IMR-90 (cell line): ENCODE results near the gene PRKN. TPM values are rescaled to one million over a fixed set of nuclear protein-coding genes. Genes with fewer than 3 reads are reported as not detected.

Source experiments
- ATAC-seq: fragments of 200-7000 bp; cut with Tn5 transposase; 2 replicates; pipeline ENCODE4 v1.9.1; 2020; ENCODE audit warnings: low read depth, mild to moderate bottlenecking, moderate library complexity
- BruUV-seq: library from RNA; stranded (reverse); fragments of 400-500 nt; replicated peaks from 2 replicates; lab custom pipeline; 2021; lab: Mats Ljungman, UMichigan
- CTCF ChIA-PET: fragments of 300-600 bp; formaldehyde crosslinking; extraction: SDS; loops from one replicate; lab custom pipeline; 2021; ENCODE audit warnings: antibody characterized with exemption; lab: Yijun Ruan, JAX
- POLR2A ChIA-PET: fragments of 300-600 bp; sonication (Branson Sonifier 250); formaldehyde crosslinking; loops from one replicate; lab custom pipeline; 2022; ENCODE audit warnings: antibody characterized with exemption; ENCODE audit not compliant: unreplicated experiment; lab: Charles Lee
- DNase-seq: peaks from one replicate; pipeline ENCODE4 v3.0.0; 2013
- H2AFZ ChIP-seq: replicated peaks from 2 replicates; pipeline ENCODE3; 2013; ENCODE audit warnings: low read length, mild to moderate bottlenecking; ENCODE audit not compliant: poor library complexity
- H2AK5ac ChIP-seq: 2 replicates; pipeline ENCODE4 v1.6.1; 2013; ENCODE audit warnings: low read depth, low read length, inconsistent platforms
- H2AK9ac ChIP-seq: replicated peaks from 2 replicates; pipeline ENCODE3; 2013; ENCODE audit warnings: mild to moderate bottlenecking, low read depth, low read length, moderate library complexity; ENCODE audit not compliant: poor library complexity
- H2BK120ac ChIP-seq: 2 replicates; pipeline ENCODE4 v1.6.1; 2013; ENCODE audit warnings: low read depth, low read length, inconsistent platforms
- H2BK15ac ChIP-seq: 3 replicates; pipeline ENCODE4 v1.6.1; 2013; ENCODE audit warnings: low read depth, low read length, inconsistent platforms
- H2BK20ac ChIP-seq: 2 replicates; pipeline ENCODE4 v1.6.1; 2013; ENCODE audit warnings: low read depth, mild to moderate bottlenecking, inconsistent platforms, low read length, moderate library complexity
- H2BK5ac ChIP-seq: 2 replicates; pipeline ENCODE4 v1.6.1; 2013; ENCODE audit warnings: mild to moderate bottlenecking, low read depth, low read length, inconsistent platforms; ENCODE audit not compliant: poor library complexity, severe bottlenecking
- H3K14ac ChIP-seq: replicated peaks from 2 replicates; pipeline ENCODE4 v1.6.1; 2013; ENCODE audit warnings: low read depth, low read length, inconsistent platforms
- H3K18ac ChIP-seq: 2 replicates; pipeline ENCODE4 v1.6.1; 2013; ENCODE audit warnings: low read depth, low read length, control low read depth
- H3K23ac ChIP-seq: 2 replicates; pipeline ENCODE4 v1.6.1; 2013; ENCODE audit warnings: low read depth, low read length, inconsistent platforms
- H3K27ac ChIP-seq: 2 replicates; pipeline ENCODE4 v1.5.1; 2013; ENCODE audit warnings: mild to moderate bottlenecking, control low read depth, low read length; ENCODE audit not compliant: insufficient read depth
- H3K27me3 ChIP-seq: 2 replicates; pipeline ENCODE4 v1.6.1; 2013; ENCODE audit warnings: low read length; ENCODE audit not compliant: control insufficient read depth, insufficient read depth
- H3K36me3 ChIP-seq: 2 replicates; pipeline ENCODE4 v1.6.1; 2013; ENCODE audit warnings: low read length, mixed read lengths; ENCODE audit not compliant: control insufficient read depth, insufficient read depth
- H3K4ac ChIP-seq: 2 replicates; pipeline ENCODE4 v1.6.1; 2013; ENCODE audit warnings: low read depth, low read length, inconsistent platforms
- H3K4me1 ChIP-seq: 2 replicates; pipeline ENCODE4 v1.6.1; 2013; ENCODE audit warnings: low read length, mixed read lengths; ENCODE audit not compliant: control insufficient read depth, insufficient read depth
- H3K4me2 ChIP-seq: 2 replicates; pipeline ENCODE4 v1.6.1; 2013; ENCODE audit warnings: low read depth, mild to moderate bottlenecking, control low read depth, low read length, moderate library complexity
- H3K4me3 ChIP-seq: 2 replicates; pipeline ENCODE4 v1.5.1; 2013; ENCODE audit warnings: low read depth, mild to moderate bottlenecking, control low read depth, low read length, moderate library complexity; ENCODE audit not compliant: insufficient read depth
- H3K56ac ChIP-seq: 2 replicates; pipeline ENCODE4 v1.6.1; 2013; ENCODE audit warnings: low read length, inconsistent platforms; ENCODE audit not compliant: insufficient read depth; ENCODE audit errors: extremely low read depth
- H3K79me1 ChIP-seq, 2 experiments: 2 replicates each; pipeline ENCODE4 v1.6.1; 2013; ENCODE audit warnings: low read length in 2 of 2, inconsistent platforms in 1 of 2, low read depth in 1 of 2
- H3K9ac ChIP-seq: 2 replicates; pipeline ENCODE4 v1.6.1; 2013; ENCODE audit warnings: low read depth, low read length, control low read depth
- H3K9me1 ChIP-seq: 2 replicates; pipeline ENCODE4 v1.6.1; 2013; ENCODE audit warnings: low read length, inconsistent platforms; ENCODE audit not compliant: insufficient read depth
- H3K9me3 ChIP-seq: 2 replicates; pipeline ENCODE4 v1.6.1; 2013; ENCODE audit warnings: low read length; ENCODE audit not compliant: control insufficient read depth, insufficient read depth
- H4K20me1 ChIP-seq: 2 replicates; pipeline ENCODE4 v1.6.1; 2013; ENCODE audit warnings: low read length, inconsistent platforms; ENCODE audit not compliant: insufficient read depth
- H4K5ac ChIP-seq: 2 replicates; pipeline ENCODE4 v1.6.1; 2013; ENCODE audit warnings: mild to moderate bottlenecking, low read depth, low read length, control low read depth
- H4K8ac ChIP-seq, 2 experiments: 2 replicates each; pipeline ENCODE4 v1.6.1; 2013; ENCODE audit warnings: low read depth in 2 of 2, low read length in 2 of 2, control low read depth in 1 of 2, inconsistent platforms in 1 of 2
- H4K91ac ChIP-seq: 2 replicates; pipeline ENCODE4 v1.6.1; 2013; ENCODE audit warnings: low read depth, low read length, inconsistent platforms; ENCODE audit not compliant: insufficient read depth
- BHLHE40 ChIP-seq: fragments of 150-350 bp; IDR thresholded peaks from 2 replicates; pipeline ENCODE4 v1.6.1; 2016; ENCODE audit warnings: mild to moderate bottlenecking, low read depth, low read length
- CEBPB ChIP-seq: IDR thresholded peaks from 2 replicates; pipeline ENCODE4 v1.6.1; 2012; ENCODE audit warnings: low read depth, low read length, improper control_type of control experiment
- CHD1 ChIP-seq: IDR thresholded peaks from 2 replicates; pipeline ENCODE4 v1.6.1; 2012; ENCODE audit warnings: low read depth, low read length, improper control_type of control experiment
- MAFK ChIP-seq: IDR thresholded peaks from 2 replicates; pipeline ENCODE4 v1.6.1; 2012; ENCODE audit warnings: low read depth, low read length, improper control_type of control experiment
- MAZ ChIP-seq: IDR thresholded peaks from 2 replicates; pipeline ENCODE4 v1.6.1; 2012; ENCODE audit warnings: low read depth, mild to moderate bottlenecking, low read length, improper control_type of control experiment, moderate library complexity, borderline replicate concordance
- NFE2L2 ChIP-seq: fragments of 150-350 bp; IDR thresholded peaks from 2 replicates; pipeline ENCODE4 v1.6.1; 2016; ENCODE audit warnings: low read depth, mild to moderate bottlenecking, low read length
- POLR2A ChIP-seq: IDR thresholded peaks from 2 replicates; pipeline ENCODE4 v1.6.1; 2012; ENCODE audit warnings: mild to moderate bottlenecking, low read depth, low read length
- RAD21 ChIP-seq: IDR thresholded peaks from 2 replicates; pipeline ENCODE4 v1.6.1; 2012; ENCODE audit warnings: low read length, improper control_type of control experiment
- RCOR1 ChIP-seq: IDR thresholded peaks from 2 replicates; pipeline ENCODE4 v1.6.1; 2012; ENCODE audit warnings: mild to moderate bottlenecking, low read length, improper control_type of control experiment; ENCODE audit not compliant: insufficient replicate concordance
- SMC3 ChIP-seq: fragments of 150-350 bp; IDR thresholded peaks from 2 replicates; pipeline ENCODE4 v1.6.1; 2016; ENCODE audit warnings: low read depth, mild to moderate bottlenecking, antibody characterized with exemption, low read length, moderate library complexity
- USF2 ChIP-seq: fragments of 150-350 bp; IDR thresholded peaks from 2 replicates; pipeline ENCODE4 v1.6.1; 2017; ENCODE audit warnings: mild to moderate bottlenecking, antibody characterized with exemption, low read length, low read depth
- WGBS, 2 experiments: methylation state at CpG; one replicate each; pipeline versions ENCODE4 v1.1.5 to v1.1.7; 2013; ENCODE audit warnings: missing lambda C conversion rate in 2 of 2; ENCODE audit not compliant: insufficient read length in 1 of 2; ENCODE audit errors: extremely low coverage in 2 of 2; 5-methylcytosine and 5-hydroxymethylcytosine counted together
- dilution Hi-C: fragments of 300-500 bp; cut with HindIII; formaldehyde crosslinking; loops from one replicate; pipeline ENCODE4 v1.14.3; 2018; ENCODE audit warnings: low sequenced_read_pairs; ENCODE audit not compliant: unreplicated experiment
- in situ Hi-C: fragments of 300-500 bp; cut with MboI; formaldehyde crosslinking; loops from 3 replicates; pipeline ENCODE4 v1.14.3; 2019; ENCODE audit warnings: low sequenced_read_pairs, inconsistent platforms, mixed read lengths
- intact Hi-C: fragments of 100-400 bp; cut with micrococcal nuclease; formaldehyde crosslinking; loops from 2 replicates; pipeline ENCODE4 v1.10.0; 2022
- polyA plus RNA-seq, 3 experiments: library from polyadenylated mRNA; depleted of rRNA; stranded (reverse); fragments of >200 nt; gene quantifications; 2 replicates each; pipeline ENCODE4 v1.2.3, GENCODE V29; 2012; ENCODE audit warnings: low replicate concordance in 1 of 3
- total RNA-seq: library from RNA; depleted of rRNA; stranded (reverse); fragments of >200 nt; gene quantifications from 2 replicates; pipeline ENCODE4 v1.2.3, GENCODE V29; 2012
- TF ChIP-seq, protein P1 (sequence below): fragments of 150-350 bp; IDR thresholded peaks from 2 replicates; pipeline ENCODE4 v1.6.1; 2016; ENCODE audit warnings: low read depth, mild to moderate bottlenecking, low read length, moderate library complexity, borderline replicate concordance

The PRKN gene
- total and polyA plus RNA-seq, 2 of the 4 experiments (the other 2 are of a cell fraction), result 0.15 to 0.18 TPM

- no peak overlapping the region for H2BK120ac ChIP-seq
- WGBS, 2 experiments, result no CpG with 5 or more reads among the region's 2 CpGs
- dilution Hi-C loops, result no loop called here
- no peak overlapping the region for H2AK5ac ChIP-seq
- DNase-seq (no peak), ATAC-seq (no peak)
- intact Hi-C loops, result no loop called here
- H4K8ac ChIP-seq, result no peak overlapping the region
- H2BK20ac ChIP-seq, result no peak overlapping the region
- no peak overlapping the region for H3K4ac ChIP-seq
- no TSS peak for BruUV-seq
- TF ChIP-seq RCOR1 (no peak), NFE2L2 (no peak), USF2 (no peak), MAFK (no peak), CHD1 (no peak), SMC3 (no peak), MAZ (no peak), BHLHE40 (no peak), POLR2A (no peak), CEBPB (no peak), RAD21 (no peak)
- TF ChIP-seq, protein P1, sequence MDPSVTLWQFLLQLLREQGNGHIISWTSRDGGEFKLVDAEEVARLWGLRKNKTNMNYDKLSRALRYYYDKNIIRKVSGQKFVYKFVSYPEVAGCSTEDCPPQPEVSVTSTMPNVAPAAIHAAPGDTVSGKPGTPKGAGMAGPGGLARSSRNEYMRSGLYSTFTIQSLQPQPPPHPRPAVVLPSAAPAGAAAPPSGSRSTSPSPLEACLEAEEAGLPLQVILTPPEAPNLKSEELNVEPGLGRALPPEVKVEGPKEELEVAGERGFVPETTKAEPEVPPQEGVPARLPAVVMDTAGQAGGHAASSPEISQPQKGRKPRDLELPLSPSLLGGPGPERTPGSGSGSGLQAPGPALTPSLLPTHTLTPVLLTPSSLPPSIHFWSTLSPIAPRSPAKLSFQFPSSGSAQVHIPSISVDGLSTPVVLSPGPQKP, result no peak
- H4K5ac ChIP-seq, result no peak overlapping the region
- no peaks in the 10 kb centered on the region for H3K79me1 ChIP-seq
- H3K14ac ChIP-seq, result no peak overlapping the region
- no peak overlapping the region for H4K91ac ChIP-seq
- H3K4me3 ChIP-seq, result no peak overlapping the region
- H3K18ac ChIP-seq, result no peak overlapping the region
- ChIA-PET POLR2A (no interaction called here), CTCF (no interaction called here)
- H3K23ac ChIP-seq, result no peak overlapping the region
- H2AK9ac ChIP-seq, result no peak overlapping the region
- H3K4me1 ChIP-seq, result no peaks in the 10 kb centered on the region
- no peaks in the 10 kb centered on the region for H4K20me1 ChIP-seq
- no peaks in the 10 kb centered on the region for H3K27me3 ChIP-seq
- H3K27ac ChIP-seq, result no peak overlapping the region
- H2BK15ac ChIP-seq, result no peak overlapping the region
- no peaks in the 10 kb centered on the region for H3K9me1 ChIP-seq
- no peak overlapping the region for H2AFZ ChIP-seq
- no peaks in the 10 kb centered on the region for H3K36me3 ChIP-seq
- no peak overlapping the region for H2BK5ac ChIP-seq
- peaks cover 14% of the 10 kb centered on the region for H3K9me3 ChIP-seq
- H3K56ac ChIP-seq, result no peak overlapping the region
- no peak overlapping the region for H3K9ac ChIP-seq
- H3K4me2 ChIP-seq, result no peak overlapping the region
- in situ Hi-C loops, result no loop called here
These were observed 842.8 kb downstream of the PRKN start for GRCh38 chr6:161884782-161885181.
